ENCODE results near the gene CLDN7.
"Not testable (repeated sequence)": the region's sequence is repeated elsewhere in the genome, so short reads cannot be mapped to it uniquely, and the experiment has no call there.

Gene CLDN7

GRCh38 chr17:7252176-7253043 is 9.9 kb downstream of the CLDN7 start, which contains the start of gene ELP5:
TSS of gene ELP5 (plus strand) at chr17:7252215. CDS start at chr17:7252551, 336 bp downstream.
- H3K4me3 ChIP-seq (ENCODE audit: low read depth, low read length), result peak within 1 kb of the TSS; percentile 89
- H3K9ac ChIP-seq (ENCODE audit: low read length), result peak within 1 kb of the TSS; percentile 90
- H3K27ac ChIP-seq (ENCODE audit: low read depth, low read length), result peak within 1 kb of the TSS; percentile 90
- H3K9me3 ChIP-seq (ENCODE audit: control insufficient read depth, insufficient read depth, low read depth, low read length), result no peaks in the 10 kb centered on the region
- H3K27me3 ChIP-seq (ENCODE audit: control insufficient read depth, insufficient read depth, low read length), result no peaks in the 10 kb centered on the region
- peaks cover 12% of the 10 kb centered on the region; the same call in 1 of the 2 replicates for H3K4me1 ChIP-seq (ENCODE audit: control insufficient read depth, insufficient read depth, low read length)
- peaks cover 33% of the 10 kb centered on the region for H3K36me3 ChIP-seq (ENCODE audit: control insufficient read depth, insufficient read depth, low read length)

DNA sequence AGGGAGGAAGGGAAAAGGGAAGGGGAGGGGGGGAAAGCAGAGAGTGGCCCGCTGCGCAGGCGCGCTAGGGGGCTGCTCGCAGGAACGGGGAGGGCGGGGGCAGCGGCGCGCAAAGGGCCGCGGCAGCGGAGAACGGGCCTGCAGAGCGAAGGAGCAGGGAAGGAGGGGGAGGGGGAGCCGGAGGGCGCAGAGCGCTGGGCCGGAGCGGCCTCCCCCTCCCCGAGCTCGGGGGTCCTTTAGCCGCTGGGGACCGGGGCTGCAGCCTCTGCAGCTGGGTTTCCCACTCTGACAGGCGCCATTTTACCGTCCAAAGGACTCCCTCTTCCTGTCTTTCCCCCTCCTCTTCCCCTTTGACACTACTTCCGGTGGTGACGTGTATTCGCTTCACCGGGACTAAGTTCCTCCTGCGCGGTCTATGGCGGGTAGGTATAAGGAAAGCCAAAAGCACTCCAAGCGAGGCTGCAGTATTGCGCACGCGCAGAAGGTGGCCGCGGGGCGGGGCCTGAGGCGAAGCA is 10.6 kb downstream of the CLDN7 start, which contains the start of gene CTDNEP1:
Gene CTDNEP1 (minus strand): TSS at position 74 of the 515 bp plus-strand sequence. CDS start 438 bp downstream, outside the sequence.
- Histone ChIP-seq H3K27me3 (ENCODE audit: control insufficient read depth, insufficient read depth, low read length) (no peaks in the 10 kb centered on the region), H3K4me3 (ENCODE audit: low read depth, low read length) (peak within 1 kb of the TSS; percentile 89), H3K36me3 (ENCODE audit: control insufficient read depth, insufficient read depth, low read length) (peaks cover 30% of the 10 kb centered on the region), H3K27ac (ENCODE audit: low read depth, low read length) (peak within 1 kb of the TSS; percentile 90), H3K4me1 (ENCODE audit: control insufficient read depth, insufficient read depth, low read length) (peaks cover 12% of the 10 kb centered on the region; the same call in 1 of the 2 replicates), H3K9me3 (ENCODE audit: control insufficient read depth, insufficient read depth, low read depth, low read length) (no peaks in the 10 kb centered on the region), H3K9ac (ENCODE audit: low read length) (peak within 1 kb of the TSS; percentile 90)

GRCh38 chr17:7250695-7251627 is 11.3 kb downstream of the CLDN7 start:
- Histone ChIP-seq H3K27ac (ENCODE audit: low read depth, low read length) (peak overlapping the region; percentile 74), H3K9me3 (ENCODE audit: control insufficient read depth, insufficient read depth, low read depth, low read length) (no peaks in the 10 kb centered on the region), H3K4me3 (ENCODE audit: low read depth, low read length) (peak overlapping the region; percentile 89), H3K4me1 (ENCODE audit: control insufficient read depth, insufficient read depth, low read length) (peaks cover 12% of the 10 kb centered on the region; the same call in 1 of the 2 replicates), H3K27me3 (ENCODE audit: control insufficient read depth, insufficient read depth, low read length) (no peaks in the 10 kb centered on the region), H3K9ac (ENCODE audit: low read length) (peak overlapping the region; percentile 79), H3K36me3 (ENCODE audit: control insufficient read depth, insufficient read depth, low read length) (peaks cover 30% of the 10 kb centered on the region)

GRCh38 chr17:7249830-7250229 is 12.4 kb downstream of the CLDN7 start:
- Histone ChIP-seq H3K36me3 (ENCODE audit: control insufficient read depth, insufficient read depth, low read length) (peaks cover 27% of the 10 kb centered on the region), H3K4me1 (ENCODE audit: control insufficient read depth, insufficient read depth, low read length) (peaks cover 12% of the 10 kb centered on the region; the same call in 1 of the 2 replicates), H3K27ac (ENCODE audit: low read depth, low read length) (no peak overlapping the region), H3K27me3 (ENCODE audit: control insufficient read depth, insufficient read depth, low read length) (no peaks in the 10 kb centered on the region), H3K4me3 (ENCODE audit: low read depth, low read length) (peak overlapping the region; percentile 89), H3K9ac (ENCODE audit: low read length) (peak overlapping the region; percentile 79), H3K9me3 (ENCODE audit: control insufficient read depth, insufficient read depth, low read depth, low read length) (no peaks in the 10 kb centered on the region)

DNA sequence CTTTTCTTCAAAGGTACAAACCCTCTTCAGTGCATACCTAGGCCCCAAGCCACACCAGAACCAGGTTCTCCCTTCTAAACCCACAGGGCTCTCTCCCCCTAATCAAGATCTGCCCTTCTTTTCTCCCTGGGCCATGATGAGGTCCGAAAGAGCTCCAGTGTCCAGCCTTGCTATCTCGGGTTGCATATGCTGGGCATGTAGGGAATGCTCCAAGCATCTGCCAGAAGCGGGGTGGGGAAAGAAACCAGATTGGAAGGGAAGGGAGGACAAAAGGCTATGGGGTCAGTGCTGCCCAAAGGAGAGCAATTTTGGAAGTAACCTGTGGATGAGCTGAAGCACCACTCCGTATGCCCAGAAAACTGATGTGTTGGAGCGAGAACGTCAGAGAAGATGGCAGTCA is 13.1 kb downstream of the CLDN7 start:
- H3K9ac ChIP-seq (ENCODE audit: low read length), result no peak overlapping the region
- H3K4me1 ChIP-seq (ENCODE audit: control insufficient read depth, insufficient read depth, low read length), result peaks cover 12% of the 10 kb centered on the region; the same call in 1 of the 2 replicates
- no peaks in the 10 kb centered on the region for H3K27me3 ChIP-seq (ENCODE audit: control insufficient read depth, insufficient read depth, low read length)
- H3K9me3 ChIP-seq (ENCODE audit: control insufficient read depth, insufficient read depth, low read depth, low read length), result no peaks in the 10 kb centered on the region
- H3K4me3 ChIP-seq (ENCODE audit: low read depth, low read length), result no peak overlapping the region
- peaks cover 27% of the 10 kb centered on the region for H3K36me3 ChIP-seq (ENCODE audit: control insufficient read depth, insufficient read depth, low read length)
- no peak overlapping the region for H3K27ac ChIP-seq (ENCODE audit: low read depth, low read length)

GRCh38 chr17:7248796-7249195 is 13.5 kb downstream of the CLDN7 start:
- no peak overlapping the region for H3K4me3 ChIP-seq (ENCODE audit: low read depth, low read length)
- H3K9ac ChIP-seq (ENCODE audit: low read length), result no peak overlapping the region
- H3K9me3 ChIP-seq (ENCODE audit: control insufficient read depth, insufficient read depth, low read depth, low read length), result no peaks in the 10 kb centered on the region
- H3K4me1 ChIP-seq (ENCODE audit: control insufficient read depth, insufficient read depth, low read length), result peaks cover 12% of the 10 kb centered on the region; the same call in 1 of the 2 replicates
- no peaks in the 10 kb centered on the region for H3K27me3 ChIP-seq (ENCODE audit: control insufficient read depth, insufficient read depth, low read length)
- peaks cover 28% of the 10 kb centered on the region for H3K36me3 ChIP-seq (ENCODE audit: control insufficient read depth, insufficient read depth, low read length)
- H3K27ac ChIP-seq (ENCODE audit: low read depth, low read length), result no peak overlapping the region

- H3K4me1 ChIP-seq (ENCODE audit: control insufficient read depth, insufficient read depth, low read length), result peaks cover 11% of the 10 kb centered on the region
- no peaks in the 10 kb centered on the region for H3K27me3 ChIP-seq (ENCODE audit: control insufficient read depth, insufficient read depth, low read length)
- no peak overlapping the region for H3K27ac ChIP-seq (ENCODE audit: low read depth, low read length)
- no peak overlapping the region for H3K9ac ChIP-seq (ENCODE audit: low read length)
- no peaks in the 10 kb centered on the region for H3K9me3 ChIP-seq (ENCODE audit: control insufficient read depth, insufficient read depth, low read depth, low read length)
- H3K4me3 ChIP-seq (ENCODE audit: low read depth, low read length), result no peak overlapping the region
- H3K36me3 ChIP-seq (ENCODE audit: control insufficient read depth, insufficient read depth, low read length), result peaks cover 30% of the 10 kb centered on the region
Measured at GRCh38 chr17:7246779-7247178, 15.5 kb downstream of the CLDN7 start.

GRCh38 chr17:7243838-7244237 is 18.4 kb downstream of the CLDN7 start:
- not testable (repeated sequence) for H3K9ac ChIP-seq (ENCODE audit: low read length); H3K27ac ChIP-seq (ENCODE audit: low read depth, low read length); H3K9me3 ChIP-seq (ENCODE audit: control insufficient read depth, insufficient read depth, low read depth, low read length); H3K4me1 ChIP-seq (ENCODE audit: control insufficient read depth, insufficient read depth, low read length); H3K4me3 ChIP-seq (ENCODE audit: low read depth, low read length); H3K27me3 ChIP-seq (ENCODE audit: control insufficient read depth, insufficient read depth, low read length)
- H3K36me3 ChIP-seq (ENCODE audit: control insufficient read depth, insufficient read depth, low read length), result peaks cover 40% of the 10 kb centered on the region

DNA sequence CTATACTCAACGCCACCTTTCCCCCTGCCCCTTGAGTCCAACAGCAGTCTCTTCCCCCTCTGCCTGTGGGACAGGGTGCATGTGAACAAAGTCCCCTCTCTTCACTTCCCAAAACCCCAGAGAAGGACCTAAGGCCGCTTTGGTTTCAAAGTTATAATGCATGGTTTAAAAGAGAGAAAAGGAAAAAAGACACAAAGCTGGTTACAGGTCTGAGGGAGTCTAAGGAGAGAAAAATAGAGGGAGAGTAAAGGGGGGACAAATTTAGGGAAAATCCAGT is 18.9 kb downstream of the CLDN7 start:
- Histone ChIP-seq H3K9ac (ENCODE audit: low read length) (peak overlapping the region; percentile 79), H3K27me3 (ENCODE audit: control insufficient read depth, insufficient read depth, low read length) (no peaks in the 10 kb centered on the region), H3K4me3 (ENCODE audit: low read depth, low read length) (peak overlapping the region; percentile 75), H3K9me3 (ENCODE audit: control insufficient read depth, insufficient read depth, low read depth, low read length) (no peaks in the 10 kb centered on the region), H3K4me1 (ENCODE audit: control insufficient read depth, insufficient read depth, low read length) (peaks cover 9% of the 10 kb centered on the region), H3K36me3 (ENCODE audit: control insufficient read depth, insufficient read depth, low read length) (peaks cover 40% of the 10 kb centered on the region), H3K27ac (ENCODE audit: low read depth, low read length) (no peak overlapping the region; the same call in 1 of the 2 replicates)

DNA sequence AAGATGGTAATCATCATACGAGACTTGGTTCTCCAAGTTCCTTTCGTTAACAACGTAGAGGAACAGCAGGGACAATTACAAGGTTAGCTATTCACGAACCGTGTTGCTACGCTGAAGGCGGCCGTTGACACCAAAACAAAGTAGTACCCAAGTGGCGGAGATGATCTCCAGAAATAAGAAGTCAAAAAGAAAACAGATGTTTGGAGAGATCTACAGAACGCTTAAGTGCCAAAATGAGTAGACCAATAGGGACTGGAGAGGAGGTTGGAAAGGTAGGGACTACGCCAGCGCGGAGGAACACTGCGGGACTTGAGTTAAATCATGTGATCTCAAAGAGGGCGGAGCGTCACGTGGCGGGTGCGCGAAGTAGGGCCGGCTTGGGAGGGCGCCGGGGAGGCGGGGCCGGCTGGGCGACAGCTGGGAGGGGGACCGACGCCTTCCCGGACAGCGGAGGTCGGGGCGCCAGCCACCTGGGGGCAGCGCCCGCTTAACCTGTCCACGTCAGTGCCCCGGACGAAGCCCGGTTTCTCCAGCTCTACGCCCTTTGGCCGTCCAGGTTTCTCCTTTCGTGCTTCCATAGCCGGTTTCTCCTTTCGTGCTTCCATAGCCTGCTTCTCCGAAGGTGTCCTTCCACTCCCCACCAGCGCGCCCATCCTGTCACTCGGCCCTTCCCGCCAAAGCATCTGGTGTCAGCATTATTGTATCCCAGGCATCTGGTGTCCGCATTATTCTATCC is 19.4 kb downstream of the CLDN7 start:
- H3K9me3 ChIP-seq (ENCODE audit: control insufficient read depth, insufficient read depth, low read depth, low read length), result no peaks in the 10 kb centered on the region
- no peaks in the 10 kb centered on the region for H3K27me3 ChIP-seq (ENCODE audit: control insufficient read depth, insufficient read depth, low read length)
- peak overlapping the region; percentile 75 for H3K4me3 ChIP-seq (ENCODE audit: low read depth, low read length)
- peaks cover 40% of the 10 kb centered on the region for H3K36me3 ChIP-seq (ENCODE audit: control insufficient read depth, insufficient read depth, low read length)
- H3K4me1 ChIP-seq (ENCODE audit: control insufficient read depth, insufficient read depth, low read length), result peaks cover 9% of the 10 kb centered on the region
- peak overlapping the region; percentile 79 for H3K27ac ChIP-seq (ENCODE audit: low read depth, low read length)
- H3K9ac ChIP-seq (ENCODE audit: low read length), result peak overlapping the region; percentile 90
